Measurements from ENCODE around the gene TMED10. TPM values are rescaled to one million over a fixed set of nuclear protein-coding genes. Genes with fewer than 3 reads are reported as not detected.

Gene TMED10
- total RNA-seq, 1 donor from 2014 or later = 130 TPM

DNA sequence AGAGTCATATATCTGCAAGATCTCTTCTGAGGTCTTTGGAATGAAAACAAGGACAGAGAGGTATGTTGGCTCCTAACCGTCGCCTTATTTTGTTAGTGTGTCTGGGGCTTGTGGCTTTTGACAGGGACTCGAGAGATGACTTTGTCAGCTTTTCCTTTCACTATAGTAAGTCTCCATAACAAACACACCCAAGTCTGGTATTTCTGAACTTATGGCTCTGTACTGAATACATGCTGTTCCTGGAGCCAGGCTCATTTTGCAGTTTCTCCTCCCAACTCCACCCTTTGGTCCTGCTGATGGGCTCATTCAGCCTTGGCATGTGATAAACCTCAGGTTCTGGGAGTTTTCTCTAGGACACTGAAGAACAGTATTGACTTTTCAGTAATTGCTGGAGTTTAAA is 27.7 kb upstream of the TMED10 start:
- TF ChIP-seq, protein P1, sequence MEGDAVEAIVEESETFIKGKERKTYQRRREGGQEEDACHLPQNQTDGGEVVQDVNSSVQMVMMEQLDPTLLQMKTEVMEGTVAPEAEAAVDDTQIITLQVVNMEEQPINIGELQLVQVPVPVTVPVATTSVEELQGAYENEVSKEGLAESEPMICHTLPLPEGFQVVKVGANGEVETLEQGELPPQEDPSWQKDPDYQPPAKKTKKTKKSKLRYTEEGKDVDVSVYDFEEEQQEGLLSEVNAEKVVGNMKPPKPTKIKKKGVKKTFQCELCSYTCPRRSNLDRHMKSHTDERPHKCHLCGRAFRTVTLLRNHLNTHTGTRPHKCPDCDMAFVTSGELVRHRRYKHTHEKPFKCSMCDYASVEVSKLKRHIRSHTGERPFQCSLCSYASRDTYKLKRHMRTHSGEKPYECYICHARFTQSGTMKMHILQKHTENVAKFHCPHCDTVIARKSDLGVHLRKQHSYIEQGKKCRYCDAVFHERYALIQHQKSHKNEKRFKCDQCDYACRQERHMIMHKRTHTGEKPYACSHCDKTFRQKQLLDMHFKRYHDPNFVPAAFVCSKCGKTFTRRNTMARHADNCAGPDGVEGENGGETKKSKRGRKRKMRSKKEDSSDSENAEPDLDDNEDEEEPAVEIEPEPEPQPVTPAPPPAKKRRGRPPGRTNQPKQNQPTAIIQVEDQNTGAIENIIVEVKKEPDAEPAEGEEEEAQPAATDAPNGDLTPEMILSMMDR (IDR thresholded peaks at IDR 0.05) = no peak
- ATAC-seq (ENCODE audit: low read depth) = no peak
- H3K4me3 Mint-ChIP-seq = no peak overlapping the region
- H3K9me3 Mint-ChIP-seq = no peaks in the 10 kb centered on the region
- H3K27ac Mint-ChIP-seq = no peak overlapping the region
- intact Hi-C loops (cut with micrococcal nuclease) = no loop called here
- ChIA-PET CTCF (no interaction called here), POLR2A (no interaction called here)
- H3K36me3 Mint-ChIP-seq (ENCODE audit: low read depth) = no peaks in the 10 kb centered on the region
- no peak for DNase-seq
- H3K4me1 Mint-ChIP-seq = no peaks in the 10 kb centered on the region
- no peaks in the 10 kb centered on the region for H3K27me3 Mint-ChIP-seq

DNA sequence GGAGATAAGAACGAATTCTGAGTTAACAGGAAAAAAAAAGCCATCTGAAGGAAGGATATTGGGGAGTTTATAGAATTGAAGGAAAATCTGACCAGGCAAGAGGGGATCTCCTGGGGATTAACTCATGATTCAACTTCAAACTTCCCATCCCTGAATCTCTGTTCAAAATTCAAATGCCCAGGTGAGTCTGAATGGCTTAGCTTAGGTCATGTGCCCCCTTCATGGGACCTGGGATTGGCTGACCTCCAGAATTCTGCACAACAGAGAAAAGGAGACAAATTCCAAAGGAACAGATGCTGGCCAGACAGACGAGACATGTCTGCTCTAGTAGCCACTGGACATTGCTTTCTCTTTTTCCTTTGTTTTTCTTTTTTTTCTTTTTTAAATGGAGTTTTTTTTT is 26.2 kb upstream of the TMED10 start:
- intact Hi-C loops (cut with micrococcal nuclease) = no loop called here
- no peaks in the 10 kb centered on the region for H3K36me3 Mint-ChIP-seq (ENCODE audit: low read depth)
- H3K4me1 Mint-ChIP-seq = no peaks in the 10 kb centered on the region
- DNase-seq (no peak), ATAC-seq (ENCODE audit: low read depth) (no peak)
- TF ChIP-seq, protein P1 (IDR thresholded peaks at IDR 0.05) = no peak
- no peak overlapping the region for H3K27ac Mint-ChIP-seq
- ChIA-PET CTCF (no interaction called here), POLR2A (no interaction called here)
- no peaks in the 10 kb centered on the region for H3K9me3 Mint-ChIP-seq
- H3K27me3 Mint-ChIP-seq = no peaks in the 10 kb centered on the region
- no peak overlapping the region for H3K4me3 Mint-ChIP-seq

DNA sequence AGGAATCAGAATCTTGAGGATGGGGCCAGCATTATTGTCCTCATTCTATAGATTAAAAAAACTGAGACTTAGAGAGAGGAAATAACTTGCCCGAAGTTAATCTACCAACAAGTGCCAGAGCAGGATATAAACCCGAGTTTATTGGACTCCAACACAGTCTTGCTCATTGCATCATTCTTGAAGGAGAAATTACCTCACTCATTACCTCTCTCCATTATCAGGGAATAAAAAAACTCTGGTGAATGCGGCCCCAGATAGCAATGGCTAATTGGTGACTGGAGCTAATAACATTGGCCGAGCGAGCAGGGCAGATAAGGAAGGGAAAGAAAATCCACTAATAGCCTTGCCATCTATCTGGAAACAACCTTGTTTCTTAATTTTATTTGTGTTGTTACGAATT is 24.7 kb upstream of the TMED10 start:
- no peak for DNase-seq
- no peaks in the 10 kb centered on the region for H3K36me3 Mint-ChIP-seq (ENCODE audit: low read depth)

DNA sequence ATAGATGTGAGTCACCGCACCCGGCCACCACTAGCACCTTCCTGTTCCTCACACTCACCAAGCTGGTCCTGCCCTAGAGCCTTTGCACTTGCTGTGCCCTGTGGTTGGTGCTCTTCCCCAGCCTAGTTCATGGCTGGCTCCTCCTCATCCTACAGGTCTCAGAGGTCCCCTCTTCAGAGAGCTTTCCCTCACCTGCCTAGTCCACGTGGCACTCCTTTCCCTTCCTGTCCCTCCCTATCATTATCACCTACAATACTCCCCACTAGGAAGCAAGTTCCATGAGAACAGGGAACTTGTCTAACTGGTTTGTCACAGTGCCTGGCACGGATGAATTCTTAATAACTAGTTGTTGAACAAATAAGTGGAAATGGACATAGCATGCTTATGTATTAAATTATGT is 24.0 kb upstream of the TMED10 start:
- DNase-seq = no peak
- intact Hi-C loops (cut with micrococcal nuclease) = no loop called here
- no peak for ATAC-seq (ENCODE audit: low read depth)
- CTCF ChIA-PET = no interaction called here
- H3K36me3 Mint-ChIP-seq (ENCODE audit: low read depth) = no peaks in the 10 kb centered on the region
- peaks cover 11% of the 10 kb centered on the region for H3K4me1 Mint-ChIP-seq
- no peaks in the 10 kb centered on the region for H3K9me3 Mint-ChIP-seq
- no peak overlapping the region for H3K27ac Mint-ChIP-seq
- TF ChIP-seq, protein P1 (IDR thresholded peaks at IDR 0.05) = no peak
- POLR2A ChIA-PET = no interaction called here
- no peak overlapping the region for H3K4me3 Mint-ChIP-seq
- no peaks in the 10 kb centered on the region for H3K27me3 Mint-ChIP-seq

More for the DNA sequence above, 24.7 kb upstream of the TMED10 start:
- intact Hi-C loops (cut with micrococcal nuclease) = no loop called here
- ChIA-PET POLR2A (no interaction called here), CTCF (no interaction called here)
- TF ChIP-seq, protein P1 (IDR thresholded peaks at IDR 0.05) = no peak
- Mint-ChIP-seq H3K27me3 (no peaks in the 10 kb centered on the region), H3K27ac (no peak overlapping the region), H3K4me1 (peaks cover 9% of the 10 kb centered on the region), H3K9me3 (no peaks in the 10 kb centered on the region), H3K4me3 (no peak overlapping the region)
- no peak for ATAC-seq (ENCODE audit: low read depth)

DNA sequence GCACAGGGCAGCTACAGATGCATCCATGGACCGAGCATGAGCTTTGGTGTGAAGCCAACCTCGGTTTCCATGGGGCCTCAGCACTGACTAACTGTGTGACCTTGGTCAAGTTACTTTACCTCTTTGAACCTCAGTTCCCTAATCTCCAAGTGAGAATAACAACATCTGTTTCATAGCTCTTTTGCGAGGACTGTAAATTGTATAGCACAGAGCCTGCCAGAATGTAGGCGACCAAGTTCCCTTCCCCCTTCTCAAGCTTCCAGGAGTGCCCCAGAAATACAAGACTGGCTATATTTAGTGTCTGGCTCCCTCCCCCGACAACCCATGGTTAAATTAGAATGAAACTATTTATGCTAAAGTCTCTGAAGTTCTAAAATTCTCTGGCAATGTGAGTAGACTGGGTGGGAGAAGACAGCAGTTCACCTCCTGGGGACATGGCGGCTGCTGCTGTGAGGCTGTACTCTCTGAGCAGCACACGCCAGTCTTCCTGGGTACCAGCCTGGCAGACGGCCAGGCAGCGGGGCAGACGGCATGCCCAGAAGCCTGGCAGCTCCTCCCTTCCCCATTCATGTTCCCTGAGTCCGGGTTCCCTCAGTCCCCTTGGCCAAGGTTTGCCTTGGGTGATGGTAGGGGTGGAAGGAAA is 22.0 kb upstream of the TMED10 start:
- Mint-ChIP-seq H3K27me3 (no peaks in the 10 kb centered on the region), H3K4me1 (peaks cover 11% of the 10 kb centered on the region), H3K4me3 (no peak overlapping the region), H3K9me3 (no peaks in the 10 kb centered on the region), H3K27ac (no peak overlapping the region), H3K36me3 (ENCODE audit: low read depth) (no peaks in the 10 kb centered on the region)
- ATAC-seq (ENCODE audit: low read depth) (no peak), DNase-seq (no peak)
- TF ChIP-seq, protein P1 (IDR thresholded peaks at IDR 0.05) = no peak
- intact Hi-C loops (cut with micrococcal nuclease) = loop anchor here (5.0 kb wide), 1 partner anchor 39 kb away; no protein-coding TSS in a partner anchor
- ChIA-PET CTCF (no interaction called here), POLR2A (no interaction called here)

Data from activated B cell treated with CpG ODN at 0.5 μM for 24 hours (primary cell).